Upper lobe of right lung (tissue), 1 donor: Measurements from ENCODE around the gene S100PBP. TPM values are rescaled to one million over a fixed set of nuclear protein-coding genes. Genes with fewer than 3 reads are reported as not detected.

ENCODE experiments used
- ATAC-seq: fragments of 200-7000 bp; cut with Tn5 transposase; one replicate; pipeline ENCODE4 v1.9.1; 2020; ENCODE audit warnings: mild to moderate bottlenecking, moderate library complexity
- DNase-seq: peaks from one replicate; pipeline ENCODE4 v3.0.0-alpha.2; 2020
- H3K27ac ChIP-seq: fragments of 200-600 bp; one replicate; pipeline ENCODE4 v1.8.0; 2022
- H3K27me3 ChIP-seq: fragments of 200-600 bp; one replicate; pipeline ENCODE4 v1.8.0; 2022; ENCODE audit warnings: mild to moderate bottlenecking
- H3K36me3 ChIP-seq: fragments of 200-600 bp; one replicate; pipeline ENCODE4 v1.8.0; 2022
- H3K4me1 ChIP-seq: fragments of 200-600 bp; one replicate; pipeline ENCODE4 v1.8.0; 2022
- H3K4me3 ChIP-seq: fragments of 200-600 bp; one replicate; pipeline ENCODE4 v1.8.0; 2022; ENCODE audit warnings: mild to moderate bottlenecking
- H3K9me3 ChIP-seq: fragments of 200-600 bp; one replicate; pipeline ENCODE4 v1.8.0; 2022
- intact Hi-C: fragments of 100-400 bp; cut with DNase I; formaldehyde crosslinking; loops from one replicate; pipeline ENCODE4 v1.11.0; 2022
- total RNA-seq: library from RNA; stranded (reverse); fragmentation: NEBNext Ultra II Directional; extraction: Animal tissue kit (Norgen Biotek cat#: 25700); gene quantifications from one replicate; pipeline ENCODE4 v1.2.1, GENCODE V29; 2021
- TF ChIP-seq, protein P1 (sequence below): fragments of 200-600 bp; IDR thresholded peaks from one replicate; pipeline ENCODE4 v1.8.0; 2022; ENCODE audit warnings: antibody characterized with exemption
- donor health status: DM: no; HTN: yes; CAD: no; lungs with severe emphysema.

S100PBP gene
- total RNA-seq, 1 donor from 2014 or later = 34.9 TPM

DNA sequence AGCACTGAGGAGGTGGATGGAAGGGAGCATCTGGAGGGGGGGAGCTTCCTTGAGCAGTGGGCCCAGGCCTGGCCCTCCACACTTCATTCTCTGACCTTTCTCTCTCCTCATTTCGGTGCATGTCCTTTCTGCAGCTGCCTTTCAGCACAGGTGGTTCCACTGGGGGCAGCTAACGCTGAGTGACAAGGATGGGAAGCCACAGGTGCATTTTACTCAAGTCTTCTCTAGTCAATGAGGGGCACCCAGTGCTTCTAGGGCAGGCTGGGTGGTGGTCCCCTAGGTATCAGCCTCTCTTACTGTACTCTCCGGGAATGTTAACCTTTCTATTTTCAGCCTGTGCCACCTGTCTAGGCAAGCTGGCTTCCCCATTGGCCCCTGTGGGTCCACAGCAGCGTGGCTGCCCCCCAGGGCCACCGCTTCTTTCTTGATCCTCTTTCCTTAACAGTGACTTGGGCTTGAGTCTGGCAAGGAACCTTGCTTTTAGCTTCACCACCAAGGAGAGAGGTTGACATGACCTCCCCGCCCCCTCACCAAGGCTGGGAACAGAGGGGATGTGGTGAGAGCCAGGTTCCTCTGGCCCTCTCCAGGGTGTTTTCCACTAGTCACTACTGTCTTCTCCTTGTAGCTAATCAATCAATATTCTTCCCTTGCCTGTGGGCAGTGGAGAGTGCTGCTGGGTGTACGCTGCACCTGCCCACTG, 43.5 kb upstream of the S100PBP start:
- H3K36me3 ChIP-seq = peaks cover 65% of the 10 kb centered on the region
- peaks cover 16% of the 10 kb centered on the region for H3K4me1 ChIP-seq
- peak overlapping the region; percentile 30 for H3K27ac ChIP-seq
- intact Hi-C loops = loop anchor here (5.0 kb wide), 1 partner anchor 62 kb away; no protein-coding TSS in a partner anchor
- TF ChIP-seq, protein P1, sequence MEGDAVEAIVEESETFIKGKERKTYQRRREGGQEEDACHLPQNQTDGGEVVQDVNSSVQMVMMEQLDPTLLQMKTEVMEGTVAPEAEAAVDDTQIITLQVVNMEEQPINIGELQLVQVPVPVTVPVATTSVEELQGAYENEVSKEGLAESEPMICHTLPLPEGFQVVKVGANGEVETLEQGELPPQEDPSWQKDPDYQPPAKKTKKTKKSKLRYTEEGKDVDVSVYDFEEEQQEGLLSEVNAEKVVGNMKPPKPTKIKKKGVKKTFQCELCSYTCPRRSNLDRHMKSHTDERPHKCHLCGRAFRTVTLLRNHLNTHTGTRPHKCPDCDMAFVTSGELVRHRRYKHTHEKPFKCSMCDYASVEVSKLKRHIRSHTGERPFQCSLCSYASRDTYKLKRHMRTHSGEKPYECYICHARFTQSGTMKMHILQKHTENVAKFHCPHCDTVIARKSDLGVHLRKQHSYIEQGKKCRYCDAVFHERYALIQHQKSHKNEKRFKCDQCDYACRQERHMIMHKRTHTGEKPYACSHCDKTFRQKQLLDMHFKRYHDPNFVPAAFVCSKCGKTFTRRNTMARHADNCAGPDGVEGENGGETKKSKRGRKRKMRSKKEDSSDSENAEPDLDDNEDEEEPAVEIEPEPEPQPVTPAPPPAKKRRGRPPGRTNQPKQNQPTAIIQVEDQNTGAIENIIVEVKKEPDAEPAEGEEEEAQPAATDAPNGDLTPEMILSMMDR = no peak
- H3K9me3 ChIP-seq = no peaks in the 10 kb centered on the region
- no peaks in the 10 kb centered on the region for H3K27me3 ChIP-seq
- no peak overlapping the region for H3K4me3 ChIP-seq
- ATAC-seq (no peak), DNase-seq (peak; percentile 55)

DNA sequence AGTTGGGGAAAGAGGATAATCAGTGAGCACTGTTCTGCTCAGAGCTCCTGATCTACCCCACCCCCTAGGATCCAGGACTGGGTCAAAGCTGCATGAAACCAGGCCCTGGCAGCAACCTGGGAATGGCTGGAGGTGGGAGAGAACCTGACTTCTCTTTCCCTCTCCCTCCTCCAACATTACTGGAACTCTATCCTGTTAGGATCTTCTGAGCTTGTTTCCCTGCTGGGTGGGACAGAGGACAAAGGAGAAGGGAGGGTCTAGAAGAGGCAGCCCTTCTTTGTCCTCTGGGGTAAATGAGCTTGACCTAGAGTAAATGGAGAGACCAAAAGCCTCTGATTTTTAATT, 43.0 kb upstream of the S100PBP start:
- peaks cover 70% of the 10 kb centered on the region for H3K36me3 ChIP-seq
- ATAC-seq = no peak
- no peaks in the 10 kb centered on the region for H3K9me3 ChIP-seq
- peak overlapping the region; percentile 30 for H3K27ac ChIP-seq
- H3K27me3 ChIP-seq = no peaks in the 10 kb centered on the region
- TF ChIP-seq, protein P1 = no peak
- peaks cover 16% of the 10 kb centered on the region for H3K4me1 ChIP-seq
- no peak for DNase-seq
- intact Hi-C loops = loop anchor here (5.0 kb wide), 1 partner anchor 62 kb away; no protein-coding TSS in a partner anchor
- no peak overlapping the region for H3K4me3 ChIP-seq

DNA sequence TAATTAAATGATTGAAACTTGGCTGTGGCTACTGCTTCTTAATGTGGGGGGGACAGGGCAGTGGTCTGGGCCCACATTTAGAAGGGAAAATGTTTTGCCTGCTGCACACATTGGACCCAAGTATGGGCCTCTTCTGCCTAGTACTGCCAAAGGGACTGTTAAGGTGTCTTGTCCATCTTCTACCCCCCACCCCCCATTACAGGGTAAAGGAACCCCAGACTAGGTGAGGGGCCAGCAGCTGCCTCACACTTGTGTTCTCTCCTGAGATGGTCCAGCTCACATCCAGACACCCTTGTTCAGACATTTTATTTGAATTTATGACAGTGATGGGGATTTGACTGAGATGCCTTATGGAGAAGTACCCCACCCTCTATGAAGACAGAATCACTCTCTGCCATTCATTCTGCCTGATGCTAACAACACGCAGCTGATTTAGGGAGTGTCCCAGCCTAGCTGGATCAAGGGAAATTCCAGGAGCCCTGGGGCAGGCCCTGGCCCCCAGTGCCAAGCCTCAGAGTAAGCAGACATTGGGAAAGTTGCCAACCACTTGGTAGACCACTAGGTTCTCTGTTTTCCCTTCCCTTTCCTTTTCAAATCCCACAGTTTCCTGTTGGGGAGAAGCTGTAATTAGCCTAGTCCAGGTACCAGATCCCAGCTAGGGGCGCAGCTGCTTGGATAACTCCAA, 42.4 kb upstream of the S100PBP start:
- Histone ChIP-seq H3K9me3 (no peaks in the 10 kb centered on the region), H3K4me1 (peaks cover 16% of the 10 kb centered on the region), H3K36me3 (peaks cover 72% of the 10 kb centered on the region), H3K27ac (peak overlapping the region; percentile 30), H3K27me3 (no peaks in the 10 kb centered on the region), H3K4me3 (no peak overlapping the region)
- TF ChIP-seq, protein P1 = no peak
- intact Hi-C loops = loop anchor here (5.0 kb wide), 1 partner anchor 63 kb away; no protein-coding TSS in a partner anchor
- DNase-seq (no peak), ATAC-seq (no peak)

DNA sequence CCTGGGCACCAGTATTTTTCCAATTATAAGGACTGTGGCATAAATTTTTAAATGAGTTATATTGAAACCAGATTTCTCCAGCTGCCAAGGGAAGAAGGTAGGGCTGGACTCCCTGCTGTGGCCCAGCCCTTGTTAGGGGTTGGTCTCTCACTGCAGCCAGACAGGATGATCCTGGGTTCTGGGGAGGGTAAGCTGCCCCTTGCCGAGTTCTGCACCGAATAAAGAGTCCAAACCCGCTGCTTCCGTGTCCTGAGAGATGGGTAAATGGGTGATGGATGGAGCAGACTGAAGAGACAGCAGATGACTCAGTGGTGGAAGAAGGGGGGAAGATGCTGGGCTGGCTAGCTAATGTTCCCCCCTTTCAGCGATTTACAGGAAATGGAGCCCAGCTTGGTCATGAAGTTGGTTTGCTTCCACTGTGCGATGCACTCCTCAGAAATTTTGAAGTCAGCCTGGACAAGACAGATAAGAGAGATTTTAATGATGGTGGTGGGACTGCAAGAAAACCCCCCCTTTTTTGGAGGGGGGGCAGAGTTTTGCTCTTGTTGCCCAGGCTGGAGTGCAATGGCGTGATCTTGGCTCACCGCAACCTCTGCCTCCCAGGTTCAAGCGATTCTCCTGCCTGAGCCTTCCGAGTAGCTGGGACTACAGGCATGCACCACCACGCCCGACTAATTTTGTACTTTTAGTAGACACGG, 41.7 kb upstream of the S100PBP start:
- Histone ChIP-seq H3K27ac (peak overlapping the region; percentile 30), H3K36me3 (peaks cover 72% of the 10 kb centered on the region)

DNA sequence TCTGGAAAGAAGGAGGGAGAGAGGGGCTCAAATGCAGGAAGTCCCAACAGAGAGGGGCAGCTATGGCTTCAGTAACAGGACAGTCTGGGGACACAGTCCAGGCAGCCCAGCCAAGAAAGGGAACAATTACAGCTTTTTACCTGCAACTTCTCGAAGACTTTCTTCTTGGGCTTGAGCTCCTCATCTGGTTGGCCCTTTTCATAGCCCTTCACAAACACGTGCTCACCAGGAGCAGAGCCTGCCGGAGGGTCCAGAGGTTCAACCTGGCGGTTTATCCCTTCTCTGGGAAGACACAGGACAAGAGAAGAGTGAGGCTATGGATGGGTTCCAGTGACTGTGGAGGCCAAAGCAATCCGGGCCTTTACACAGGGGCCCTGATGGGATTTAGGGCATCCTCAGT, 38.2 kb upstream of the S100PBP start:
- Histone ChIP-seq H3K4me3 (no peak overlapping the region), H3K36me3 (peaks cover 97% of the 10 kb centered on the region), H3K9me3 (no peaks in the 10 kb centered on the region), H3K27me3 (no peaks in the 10 kb centered on the region), H3K27ac (no peak overlapping the region), H3K4me1 (peaks cover 16% of the 10 kb centered on the region)
- TF ChIP-seq, protein P1 = no peak
- ATAC-seq (no peak), DNase-seq (no peak)
- intact Hi-C loops = no loop called here

More for the DNA sequence above, 41.7 kb upstream of the S100PBP start:
- intact Hi-C loops = no loop called here
- no peak for DNase-seq
- ATAC-seq = no peak
- H3K4me3 ChIP-seq = no peak overlapping the region
- H3K4me1 ChIP-seq = peaks cover 16% of the 10 kb centered on the region
- no peaks in the 10 kb centered on the region for H3K27me3 ChIP-seq
- TF ChIP-seq, protein P1 = no peak
- no peaks in the 10 kb centered on the region for H3K9me3 ChIP-seq
